IMR-90 (cell line): ENCODE results near the gene TFAM.

ENCODE experiments used
- BHLHE40 ChIP-seq: fragments of 150-350 bp; IDR thresholded peaks from 2 replicates; pipeline ENCODE4 v1.6.1; 2016; ENCODE audit warnings: mild to moderate bottlenecking, low read depth, low read length
- CEBPB ChIP-seq: IDR thresholded peaks from 2 replicates; pipeline ENCODE4 v1.6.1; 2012; ENCODE audit warnings: low read depth, low read length, improper control_type of control experiment
- CTCF ChIP-seq: conservative IDR thresholded peaks from 2 replicates; pipeline ENCODE4 v1.5.1; 2012; ENCODE audit warnings: mild to moderate bottlenecking, low read depth, low read length, improper control_type of control experiment
- ELK1 ChIP-seq: fragments of 150-350 bp; IDR thresholded peaks from 2 replicates; pipeline ENCODE4 v1.6.1; 2016; ENCODE audit warnings: low read depth, mild to moderate bottlenecking, low read length, moderate library complexity, borderline replicate concordance
- FOS ChIP-seq: fragments of 150-350 bp; IDR thresholded peaks from 2 replicates; pipeline ENCODE4 v1.6.1; 2016; ENCODE audit warnings: low read depth, low read length
- MAFK ChIP-seq: IDR thresholded peaks from 2 replicates; pipeline ENCODE4 v1.6.1; 2012; ENCODE audit warnings: low read depth, low read length, improper control_type of control experiment
- MAZ ChIP-seq: IDR thresholded peaks from 2 replicates; pipeline ENCODE4 v1.6.1; 2012; ENCODE audit warnings: low read depth, mild to moderate bottlenecking, low read length, improper control_type of control experiment, moderate library complexity, borderline replicate concordance
- POLR2A ChIP-seq: IDR thresholded peaks from 2 replicates; pipeline ENCODE4 v1.6.1; 2012; ENCODE audit warnings: mild to moderate bottlenecking, low read depth, low read length
- RCOR1 ChIP-seq: IDR thresholded peaks from 2 replicates; pipeline ENCODE4 v1.6.1; 2012; ENCODE audit warnings: mild to moderate bottlenecking, low read length, improper control_type of control experiment; ENCODE audit not compliant: insufficient replicate concordance
- RFX5 ChIP-seq: IDR thresholded peaks from 2 replicates; pipeline ENCODE4 v1.8.0; 2012; ENCODE audit warnings: low read depth, mild to moderate bottlenecking, low read length, moderate library complexity
- SMC3 ChIP-seq: fragments of 150-350 bp; IDR thresholded peaks from 2 replicates; pipeline ENCODE4 v1.6.1; 2016; ENCODE audit warnings: low read depth, mild to moderate bottlenecking, antibody characterized with exemption, low read length, moderate library complexity
- USF2 ChIP-seq: fragments of 150-350 bp; IDR thresholded peaks from 2 replicates; pipeline ENCODE4 v1.6.1; 2017; ENCODE audit warnings: mild to moderate bottlenecking, antibody characterized with exemption, low read length, low read depth

GRCh38 chr10:58360412-58361004 is 24.7 kb upstream of the TFAM start:
- TF ChIP-seq CTCF (no peak), MAZ (no peak), POLR2A (no peak), ELK1 (no peak), FOS (no peak), MAFK (no peak), RCOR1 (no peak), BHLHE40 (no peak), SMC3 (no peak), USF2 (no peak), CEBPB (no peak), RFX5 (no peak)
